ENCODE results near the gene CABLES1. TPM values are rescaled to one million over a fixed set of nuclear protein-coding genes. Genes with fewer than 3 reads are reported as not detected.

Gene CABLES1
- total RNA-seq, 2 experiments from 2014 or later: not detected

- Histone ChIP-seq H3K4me1 (ENCODE audit: insufficient read depth, low read length) (no peaks in the 10 kb centered on the region), H3K9me3 (ENCODE audit: control insufficient read depth in 1 of 2, insufficient read depth in 1 of 2, low read length in 2 of 2) (no peaks in the 10 kb centered on the region), H3K27me3 (ENCODE audit: control insufficient read depth in 1 of 2, insufficient read depth in 2 of 2, low read length in 2 of 2) (no peaks in the 10 kb centered on the region), H3K27ac (ENCODE audit: low read depth in 1 of 2, low read length in 2 of 2) (no peak overlapping the region), H3K36me3 (ENCODE audit: insufficient read depth, low read length) (no peaks in the 10 kb centered on the region), H3K4me3 (ENCODE audit: low read length) (no peak overlapping the region)
- Mint-ChIP-seq H3K36me3 (ENCODE audit: low read depth) (no peaks in the 10 kb centered on the region), H3K9me3 (no peaks in the 10 kb centered on the region), H3K4me3 (no peak overlapping the region), H3K27me3 (no peaks in the 10 kb centered on the region), H3K27ac (no peak overlapping the region), H3K4me1 (ENCODE audit: low read depth) (peaks cover 9% of the 10 kb centered on the region)
- ChIA-PET POLR2A (no interaction called here), CTCF (no interaction called here)
- TF ChIP-seq CTCF (IDR thresholded peaks at IDR 0.05): no peak
- intact Hi-C loops (cut with DNase I, micrococcal nuclease): no loop called here
- DNase-seq (no peak), ATAC-seq (ENCODE audit: poor library complexity) (no peak)
Observed at GRCh38 chr18:23178201-23178600, 42.9 kb downstream of the CABLES1 start.

GRCh38 chr18:23178661-23179081 is 43.4 kb downstream of the CABLES1 start:
- H3K36me3 ChIP-seq (ENCODE audit: insufficient read depth, low read length): no peaks in the 10 kb centered on the region
- no peaks in the 10 kb centered on the region for H3K36me3 Mint-ChIP-seq (ENCODE audit: low read depth)
- intact Hi-C loops (cut with DNase I, micrococcal nuclease): no loop called here
- H3K4me3 Mint-ChIP-seq: no peak overlapping the region
- peaks cover 9% of the 10 kb centered on the region for H3K4me1 Mint-ChIP-seq (ENCODE audit: low read depth)
- H3K27me3 ChIP-seq (ENCODE audit: control insufficient read depth in 1 of 2, insufficient read depth in 2 of 2, low read length in 2 of 2): no peaks in the 10 kb centered on the region
- DNase-seq: no peak
- no peak overlapping the region for H3K4me3 ChIP-seq (ENCODE audit: low read length)
- H3K4me1 ChIP-seq (ENCODE audit: insufficient read depth, low read length): no peaks in the 10 kb centered on the region
- no peak for TF ChIP-seq CTCF (IDR thresholded peaks at IDR 0.05)
- no peak overlapping the region for H3K27ac ChIP-seq (ENCODE audit: low read depth in 1 of 2, low read length in 2 of 2)
- no peaks in the 10 kb centered on the region for H3K9me3 Mint-ChIP-seq
- H3K9me3 ChIP-seq (ENCODE audit: control insufficient read depth in 1 of 2, insufficient read depth in 1 of 2, low read length in 2 of 2): no peaks in the 10 kb centered on the region
- ATAC-seq (ENCODE audit: poor library complexity): no peak
- POLR2A ChIA-PET: no interaction called here
- H3K27me3 Mint-ChIP-seq: no peaks in the 10 kb centered on the region
- CTCF ChIA-PET: no interaction called here
- H3K27ac Mint-ChIP-seq: no peak overlapping the region

GRCh38 chr18:23179416-23179815 is 44.1 kb downstream of the CABLES1 start:
- ChIA-PET CTCF (no interaction called here), POLR2A (no interaction called here)
- Mint-ChIP-seq H3K4me3 (no peak overlapping the region), H3K4me1 (ENCODE audit: low read depth) (peaks cover 9% of the 10 kb centered on the region), H3K9me3 (no peaks in the 10 kb centered on the region), H3K27ac (no peak overlapping the region), H3K36me3 (ENCODE audit: low read depth) (no peaks in the 10 kb centered on the region), H3K27me3 (no peaks in the 10 kb centered on the region)
- intact Hi-C loops (cut with DNase I, micrococcal nuclease): no loop called here
- no peaks in the 10 kb centered on the region for H3K4me1 ChIP-seq (ENCODE audit: insufficient read depth, low read length)
- no peaks in the 10 kb centered on the region for H3K27me3 ChIP-seq (ENCODE audit: control insufficient read depth in 1 of 2, insufficient read depth in 2 of 2, low read length in 2 of 2)
- no peak overlapping the region for H3K27ac ChIP-seq (ENCODE audit: low read depth in 1 of 2, low read length in 2 of 2)
- ATAC-seq (ENCODE audit: poor library complexity): no peak
- H3K36me3 ChIP-seq (ENCODE audit: insufficient read depth, low read length): no peaks in the 10 kb centered on the region
- no peak for DNase-seq
- H3K4me3 ChIP-seq (ENCODE audit: low read length): no peak overlapping the region
- no peaks in the 10 kb centered on the region for H3K9me3 ChIP-seq (ENCODE audit: control insufficient read depth in 1 of 2, insufficient read depth in 1 of 2, low read length in 2 of 2)
- no peak for TF ChIP-seq CTCF (IDR thresholded peaks at IDR 0.05)
